Endothelial cell of umbilical vein (primary cell): ENCODE data around the gene EVI5. TPM values are rescaled to one million over a fixed set of nuclear protein-coding genes. Genes with fewer than 3 reads are reported as not detected.

ENCODE experiments used
- BruUV-seq: library from RNA; stranded (reverse); fragments of 400-500 nt; replicated peaks from 2 replicates; lab custom pipeline; 2021; lab: Mats Ljungman, UMichigan
- CTCF ChIA-PET: fragments of 300-600, 350-600 bp; sonication (Branson Sonifier 250); formaldehyde crosslinking; loops from one replicate; lab custom pipeline; 2021; ENCODE audit warnings: antibody characterized with exemption, inconsistent platforms; lab: Charles Lee
- POLR2A ChIA-PET: fragments of 300-600, 350-600 bp; sonication (Branson Sonifier 250); formaldehyde crosslinking; loops from one replicate; lab custom pipeline; 2021; ENCODE audit warnings: antibody characterized with exemption, inconsistent platforms; lab: Charles Lee
- DNase-seq: peaks from one replicate; pipeline ENCODE4 v3.0.0-alpha.2; 2011; ENCODE audit warnings: low read depth, low spot score
- FAIRE-seq: peaks from 2 replicates; lab custom pipeline; 2011; peaks lifted over from hg19 to GRCh38; lab: Jason Lieb, UNC
- H2AFZ ChIP-seq: 2 replicates; pipeline ENCODE4 v1.6.0; 2012; ENCODE audit warnings: low read depth, low read length, control low read depth, inconsistent platforms
- H3K27ac ChIP-seq: 2 replicates; pipeline ENCODE4 v1.5.1; 2011; ENCODE audit warnings: low read depth, mild to moderate bottlenecking, control low read depth, low read length, moderate library complexity; ENCODE audit not compliant: insufficient read depth
- H3K27me3 ChIP-seq, 2 experiments: 2 replicates each; pipeline versions ENCODE4 v1.6.0 to v1.6.1; 2011; ENCODE audit warnings: low read length in 2 of 2, mixed read lengths in 1 of 2; ENCODE audit not compliant: control insufficient read depth in 2 of 2, insufficient read depth in 2 of 2
- H3K36me3 ChIP-seq, 2 experiments: 2 replicates in 1 of 2; 3 replicates in 1 of 2; pipeline ENCODE4 v1.5.1; 2011; ENCODE audit warnings: low read length in 2 of 2, mild to moderate bottlenecking in 1 of 2, moderate library complexity in 1 of 2; ENCODE audit not compliant: control insufficient read depth in 2 of 2, insufficient read depth in 2 of 2; ENCODE audit errors: extremely low read depth in 1 of 2
- H3K4me1 ChIP-seq: 3 replicates; pipeline ENCODE4 v1.5.1; 2011; ENCODE audit warnings: mild to moderate bottlenecking, low read length; ENCODE audit not compliant: control insufficient read depth, insufficient read depth; ENCODE audit errors: extremely low read depth
- H3K4me2 ChIP-seq: 2 replicates; pipeline ENCODE4 v1.6.1; 2011; ENCODE audit warnings: low read length, control low read depth, mixed read lengths; ENCODE audit not compliant: insufficient read depth
- H3K4me3 ChIP-seq, 3 experiments: fragments of 200-600 bp in 1 of 3; sonication (generic), shearing (Covaris generic) in 1 of 3; replicated peaks in 1 of 3; 2 replicates each; pipeline ENCODE4 v1.5.1; 2011 to 2016; ENCODE audit warnings: control low read depth in 3 of 3, low read length in 3 of 3, mild to moderate bottlenecking in 2 of 3, inconsistent platforms in 1 of 3, low read depth in 1 of 3, moderate library complexity in 1 of 3; ENCODE audit not compliant: insufficient read depth in 1 of 3
- H3K79me2 ChIP-seq: 2 replicates; pipeline ENCODE4 v1.6.0; 2012; ENCODE audit warnings: low read length, inconsistent platforms; ENCODE audit not compliant: control insufficient read depth, insufficient read depth
- H3K9ac ChIP-seq: replicated peaks from 2 replicates; pipeline ENCODE3; 2011; ENCODE audit warnings: low read length, control low read depth; ENCODE audit not compliant: insufficient read depth; ENCODE audit errors: extremely low read depth
- H3K9me1 ChIP-seq: replicated peaks from 3 replicates; pipeline ENCODE4 v1.6.0; 2011; ENCODE audit warnings: mild to moderate bottlenecking, low read length; ENCODE audit not compliant: control insufficient read depth, insufficient read depth; ENCODE audit errors: extremely low read depth
- H3K9me3 ChIP-seq: replicated peaks from 2 replicates; pipeline ENCODE4 v1.5.1; 2012; ENCODE audit warnings: low read length, inconsistent platforms; ENCODE audit not compliant: control insufficient read depth, insufficient read depth
- H4K20me1 ChIP-seq: replicated peaks from 2 replicates; pipeline ENCODE3; 2011; ENCODE audit warnings: mild to moderate bottlenecking, low read length; ENCODE audit not compliant: control insufficient read depth, insufficient read depth; ENCODE audit errors: extremely low read depth
- EZH2 ChIP-seq: IDR thresholded peaks from 2 replicates; pipeline ENCODE4 v1.6.1; 2012; ENCODE audit warnings: borderline replicate concordance, low read depth, mild to moderate bottlenecking, moderate library complexity, low read length, inconsistent platforms; ENCODE audit not compliant: severe bottlenecking
- GATA2 ChIP-seq: IDR thresholded peaks from 2 replicates; pipeline ENCODE4 v1.7.0; 2011; ENCODE audit warnings: low read depth, mild to moderate bottlenecking, moderate library complexity, mixed read lengths, low read length; ENCODE audit not compliant: insufficient read length, insufficient read depth
- JUN ChIP-seq: IDR thresholded peaks from 2 replicates; pipeline ENCODE4 v1.6.1; 2011; ENCODE audit warnings: borderline replicate concordance, low read depth; ENCODE audit not compliant: insufficient read length, insufficient read depth
- MYC ChIP-seq: IDR thresholded peaks from one replicate; pipeline ENCODE4 v1.6.1; 2011; ENCODE audit warnings: mild to moderate bottlenecking, low read depth, low read length
- POLR2A ChIP-seq: IDR thresholded peaks from 2 replicates; pipeline ENCODE4 v1.6.1; 2012; ENCODE audit warnings: low read depth, mild to moderate bottlenecking, control low read depth, low read length
- POLR2AphosphoS5 ChIP-seq: IDR thresholded peaks from 2 replicates; pipeline ENCODE4 v1.6.1; 2012; ENCODE audit warnings: low read depth, mild to moderate bottlenecking, control low read depth, low read length, moderate library complexity; ENCODE audit not compliant: insufficient read depth
- dilution Hi-C: fragments of 300-500 bp; cut with MboI; formaldehyde crosslinking; loops from one replicate; pipeline ENCODE4 v1.15.0; 2019; ENCODE audit warnings: low sequenced_read_pairs; ENCODE audit not compliant: extremely low pct_ligation_motif_present
- intact Hi-C: fragments of 100-400 bp; cut with micrococcal nuclease; formaldehyde crosslinking; loops from one replicate; pipeline ENCODE4 v1.10.0; 2022
- polyA plus RNA-seq, 4 experiments: library from polyadenylated mRNA; depleted of rRNA in 3 of 4; stranded (reverse) in 3 of 4; unstranded in 1 of 4; fragments of >200 nt; gene quantifications; 2 replicates each; pipeline versions ENCODE4 v1.2.1 to v1.2.3, GENCODE V29; 2011 to 2012; ENCODE audit warnings: missing spikeins in 1 of 4
- total RNA-seq: library from RNA; stranded (reverse); gene quantifications from 2 replicates; pipeline ENCODE4 v1.2.3, GENCODE V29; 2021
- TF ChIP-seq, protein P1 (sequence below), 2 donors: IDR thresholded peaks; 1 replicate in 1 of 2; 2 replicates in 1 of 2; pipeline ENCODE4 v1.5.1; 2011; ENCODE audit warnings: low read length in 2 of 2, mild to moderate bottlenecking in 2 of 2, moderate library complexity in 2 of 2, control low read depth in 1 of 2, inconsistent platforms in 1 of 2, low read depth in 1 of 2; ENCODE audit not compliant: insufficient read depth in 1 of 2; ENCODE audit errors: extremely low read depth in 1 of 2
- TF ChIP-seq, protein P2 (sequence below): IDR thresholded peaks from 2 replicates; pipeline ENCODE4 v1.6.1; 2011; ENCODE audit not compliant: insufficient read depth, insufficient read length

Gene EVI5
- total and polyA plus RNA-seq, 2 donors (not counting 3 experiments of a cell fraction or from before 2014, with no cell fraction given), result 5.0 to 26.2 TPM

DNA sequence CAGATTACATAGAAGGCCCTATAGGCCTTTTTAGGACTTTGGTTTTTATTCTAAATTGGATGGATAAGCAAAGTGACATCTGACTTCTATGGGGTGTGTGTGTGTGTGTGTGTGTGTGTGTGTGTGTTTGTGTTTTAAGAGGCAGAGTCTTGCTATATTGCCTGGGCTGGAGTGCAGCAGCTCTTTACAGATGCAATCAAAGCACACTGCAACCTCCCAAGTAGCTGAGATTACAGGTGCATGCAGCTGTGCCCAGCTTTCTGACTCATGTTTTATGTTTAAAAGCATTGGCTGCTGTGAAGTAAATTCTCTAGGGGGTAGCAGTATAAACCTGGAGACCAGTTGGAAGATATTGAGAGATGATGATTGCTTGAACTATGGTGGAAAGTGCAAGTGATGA, 12.4 kb upstream of the EVI5 start:
- no peaks in the 10 kb centered on the region for H3K27me3 ChIP-seq
- no peaks in the 10 kb centered on the region for H3K9me1 ChIP-seq
- CTCF ChIA-PET, result interaction anchor here (1.6 kb wide), 1 partner anchor 21 kb away, joined by 3 read pairs; no protein-coding TSS in a partner anchor
- FAIRE-seq, result no peak
- POLR2A ChIA-PET, result no interaction called here
- H3K9ac ChIP-seq, result no peak overlapping the region
- intact Hi-C loops, result no loop called here
- H3K4me1 ChIP-seq, result peaks cover 9% of the 10 kb centered on the region
- no peak overlapping the region for H3K4me2 ChIP-seq
- no peaks in the 10 kb centered on the region for H4K20me1 ChIP-seq
- no peak overlapping the region for H3K4me3 ChIP-seq
- TF ChIP-seq POLR2AphosphoS5 (no peak), JUN (no peak), MYC (no peak), EZH2 (no peak), POLR2A (no peak), GATA2 (no peak)
- TF ChIP-seq, protein P1, sequence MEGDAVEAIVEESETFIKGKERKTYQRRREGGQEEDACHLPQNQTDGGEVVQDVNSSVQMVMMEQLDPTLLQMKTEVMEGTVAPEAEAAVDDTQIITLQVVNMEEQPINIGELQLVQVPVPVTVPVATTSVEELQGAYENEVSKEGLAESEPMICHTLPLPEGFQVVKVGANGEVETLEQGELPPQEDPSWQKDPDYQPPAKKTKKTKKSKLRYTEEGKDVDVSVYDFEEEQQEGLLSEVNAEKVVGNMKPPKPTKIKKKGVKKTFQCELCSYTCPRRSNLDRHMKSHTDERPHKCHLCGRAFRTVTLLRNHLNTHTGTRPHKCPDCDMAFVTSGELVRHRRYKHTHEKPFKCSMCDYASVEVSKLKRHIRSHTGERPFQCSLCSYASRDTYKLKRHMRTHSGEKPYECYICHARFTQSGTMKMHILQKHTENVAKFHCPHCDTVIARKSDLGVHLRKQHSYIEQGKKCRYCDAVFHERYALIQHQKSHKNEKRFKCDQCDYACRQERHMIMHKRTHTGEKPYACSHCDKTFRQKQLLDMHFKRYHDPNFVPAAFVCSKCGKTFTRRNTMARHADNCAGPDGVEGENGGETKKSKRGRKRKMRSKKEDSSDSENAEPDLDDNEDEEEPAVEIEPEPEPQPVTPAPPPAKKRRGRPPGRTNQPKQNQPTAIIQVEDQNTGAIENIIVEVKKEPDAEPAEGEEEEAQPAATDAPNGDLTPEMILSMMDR (IDR thresholded peaks at IDR 0.05; ENCODE audit: extremely low read depth in 1 of 2, insufficient read depth in 1 of 2, low read depth in 1 of 2, low read length in 2 of 2), result no peak
- TF ChIP-seq, protein P2, sequence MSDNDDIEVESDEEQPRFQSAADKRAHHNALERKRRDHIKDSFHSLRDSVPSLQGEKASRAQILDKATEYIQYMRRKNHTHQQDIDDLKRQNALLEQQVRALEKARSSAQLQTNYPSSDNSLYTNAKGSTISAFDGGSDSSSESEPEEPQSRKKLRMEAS, result no peak
- no peak for DNase-seq
- no peak overlapping the region for H3K27ac ChIP-seq
- no peak overlapping the region for H2AFZ ChIP-seq
- dilution Hi-C loops, result no loop called here
- H3K79me2 ChIP-seq, result no peaks in the 10 kb centered on the region
- H3K36me3 ChIP-seq, result no peaks in the 10 kb centered on the region
- H3K9me3 ChIP-seq, result no peaks in the 10 kb centered on the region
- BruUV-seq, result no TSS peak
